Activated CD4-positive, alpha-beta T cell treated with anti-CD3 and anti-CD28 coated beads, Interleukin-2, amount 50 U/mL, for 1 hour (primary cell): Measurements from ENCODE around the gene RRP1.

Experiments
- DNase-seq: peaks from one replicate; pipeline ENCODE4 v3.0.0-alpha.2; 2020

The RRP1 gene

DNA sequence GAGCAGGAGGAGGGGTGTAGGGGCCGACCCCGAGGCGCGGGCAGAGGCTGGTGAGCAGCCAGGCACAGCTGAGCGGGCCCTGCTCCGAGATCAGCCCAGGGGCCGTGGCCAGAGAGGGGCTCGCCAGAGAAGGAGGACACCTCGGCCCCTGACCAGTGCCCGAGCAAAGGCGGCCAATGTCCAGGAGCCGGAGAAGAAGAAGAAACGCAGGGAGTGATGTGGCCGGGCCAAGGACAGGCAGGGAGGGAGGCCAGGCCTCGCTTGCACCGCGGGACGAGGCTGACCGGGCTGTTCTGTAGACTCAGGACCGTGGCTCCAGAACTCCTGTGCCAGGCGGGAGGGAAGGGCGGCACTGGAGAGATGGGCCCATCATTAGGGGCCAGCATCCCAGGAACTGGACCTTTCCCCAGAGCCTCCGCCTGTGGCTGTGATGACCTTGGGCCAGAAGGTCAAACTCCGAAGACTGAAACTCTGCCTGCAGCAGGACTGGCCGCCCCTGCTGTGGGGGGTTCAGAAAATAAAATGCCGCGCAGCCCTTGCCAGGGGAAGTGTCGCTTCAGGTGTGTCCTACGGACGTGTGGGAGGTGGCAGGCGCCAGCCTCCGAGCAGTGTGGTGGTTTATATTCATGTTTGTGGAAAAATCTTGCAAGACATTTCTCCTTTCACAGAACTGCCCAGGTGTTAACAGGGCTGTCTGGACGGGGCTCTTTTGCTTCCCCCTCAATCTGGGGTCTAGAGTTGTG is 14.4 kb downstream of the RRP1 start:
- DNase-seq = no peak

DNA sequence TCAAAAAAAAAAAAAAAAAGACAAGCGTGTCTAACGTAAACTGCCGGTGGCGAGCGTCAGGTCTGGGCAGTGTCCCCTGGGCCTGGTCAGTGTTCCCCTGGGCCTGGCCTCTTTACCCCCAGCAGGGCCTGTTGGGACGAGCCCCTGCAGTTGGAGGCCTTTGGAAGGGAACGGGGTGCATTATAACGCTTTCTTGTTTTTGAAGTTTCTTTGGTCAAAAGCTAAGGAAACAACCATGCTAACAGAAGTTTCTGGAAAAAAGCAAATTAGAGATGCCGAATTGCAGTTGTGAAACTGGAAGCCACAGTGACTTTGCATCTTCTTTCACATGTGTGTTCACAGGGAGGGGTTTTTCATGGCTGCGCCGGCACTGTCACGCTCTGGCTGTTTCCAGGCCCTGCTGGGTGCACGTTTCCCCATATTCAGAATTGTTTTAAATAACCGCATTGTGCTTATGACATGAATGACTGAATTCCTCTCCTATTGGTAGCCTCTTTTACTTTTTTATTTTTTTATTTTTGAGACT is 16.0 kb downstream of the RRP1 start:
- DNase-seq = no peak

DNA sequence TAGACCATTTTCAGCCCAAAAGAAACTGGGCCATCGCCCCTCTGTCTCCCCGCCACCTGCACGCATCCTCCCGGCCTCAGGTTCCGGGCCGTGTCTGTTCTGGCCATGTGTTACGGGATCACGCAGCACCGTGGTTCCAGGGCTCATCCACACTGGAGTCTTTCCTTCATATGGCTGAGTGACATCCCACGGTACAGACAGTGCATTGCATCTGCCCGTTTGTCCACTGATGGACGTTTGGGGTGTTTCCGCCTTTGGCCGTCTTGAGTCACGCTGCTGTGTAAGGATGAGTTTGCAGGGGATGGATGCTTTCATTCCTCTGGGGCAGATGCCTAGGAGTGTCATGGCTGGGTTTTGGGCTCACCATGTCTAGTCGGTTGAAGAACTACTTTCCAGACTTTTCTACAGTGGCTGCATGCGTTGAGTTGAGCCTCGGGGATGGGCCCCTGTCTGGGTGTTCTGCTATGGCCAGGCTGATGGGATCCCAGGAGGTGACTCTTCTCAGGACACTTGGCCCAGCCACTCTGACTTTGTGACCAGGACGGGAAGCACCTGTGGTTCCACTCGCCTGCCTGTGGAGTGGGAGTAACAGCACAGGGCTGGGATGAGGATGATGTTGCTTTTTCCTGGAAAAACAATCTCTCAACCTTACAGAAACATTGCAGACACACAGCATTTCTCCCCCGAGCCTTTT is 16.8 kb downstream of the RRP1 start:
- no peak for DNase-seq

DNA sequence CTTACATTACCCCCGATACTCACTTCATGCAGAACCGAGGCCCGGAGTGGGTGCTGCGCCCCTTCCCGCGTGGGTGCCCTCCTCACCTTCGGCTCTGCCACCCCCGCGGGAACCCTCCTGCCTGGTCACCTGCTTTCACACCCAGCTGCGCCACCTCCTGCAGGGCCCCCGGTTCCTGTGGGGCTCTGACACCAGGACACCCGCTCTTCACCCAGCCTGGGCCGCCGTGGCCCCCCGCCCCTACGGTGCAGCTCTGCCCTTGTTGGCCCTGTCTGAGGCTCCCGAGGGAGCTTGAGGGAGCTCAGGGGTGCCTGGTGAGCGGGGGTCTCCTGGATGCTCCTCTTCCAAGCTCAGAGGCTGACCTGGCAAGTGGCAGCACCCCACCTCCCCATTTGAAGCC is 19.0 kb downstream of the RRP1 start:
- no peak for DNase-seq

DNA sequence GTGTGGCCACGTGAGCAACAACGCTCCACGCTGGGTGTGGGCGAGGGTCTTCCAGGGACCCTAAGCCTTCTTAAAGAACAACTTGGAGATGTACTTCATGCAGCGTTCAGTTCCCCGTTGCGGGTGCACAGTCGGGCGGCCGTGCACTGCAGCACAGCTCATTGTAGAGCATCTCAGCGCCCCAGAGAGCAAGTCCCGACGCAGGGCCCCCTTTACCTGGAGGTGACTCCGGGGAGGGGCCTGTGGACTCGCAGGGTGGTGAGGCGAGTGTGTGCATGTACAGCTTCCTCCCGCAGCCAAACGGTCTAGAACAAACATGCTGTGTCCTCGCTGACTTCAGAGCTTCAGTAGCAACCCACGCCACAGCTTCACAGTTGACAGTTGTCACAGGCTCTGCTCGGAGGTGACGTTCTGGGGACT is 19.5 kb downstream of the RRP1 start:
- no peak for DNase-seq

DNA sequence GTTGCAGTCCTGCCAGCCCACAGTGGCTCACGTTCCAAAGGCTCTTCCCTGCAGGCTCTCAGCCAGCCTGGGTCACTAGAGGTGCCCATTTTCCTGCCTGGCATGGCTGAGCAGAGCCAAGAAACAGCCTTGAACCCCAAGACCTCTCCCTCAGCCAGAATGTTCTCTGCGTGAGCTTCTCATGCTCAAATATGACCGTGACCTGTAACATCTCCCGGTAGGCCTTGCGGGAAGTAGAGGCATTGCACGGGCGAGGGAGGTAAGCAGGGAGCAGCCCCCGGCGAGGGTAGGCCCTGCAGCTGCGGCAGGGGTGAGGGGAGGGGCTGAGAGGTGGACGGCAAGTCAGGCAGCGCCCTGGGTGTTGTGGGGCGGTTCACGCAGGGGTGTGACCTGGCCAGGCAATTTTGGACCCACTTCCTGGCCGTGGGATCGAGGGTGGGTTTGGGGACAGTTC is 20.0 kb downstream of the RRP1 start:
- DNase-seq = no peak

DNA sequence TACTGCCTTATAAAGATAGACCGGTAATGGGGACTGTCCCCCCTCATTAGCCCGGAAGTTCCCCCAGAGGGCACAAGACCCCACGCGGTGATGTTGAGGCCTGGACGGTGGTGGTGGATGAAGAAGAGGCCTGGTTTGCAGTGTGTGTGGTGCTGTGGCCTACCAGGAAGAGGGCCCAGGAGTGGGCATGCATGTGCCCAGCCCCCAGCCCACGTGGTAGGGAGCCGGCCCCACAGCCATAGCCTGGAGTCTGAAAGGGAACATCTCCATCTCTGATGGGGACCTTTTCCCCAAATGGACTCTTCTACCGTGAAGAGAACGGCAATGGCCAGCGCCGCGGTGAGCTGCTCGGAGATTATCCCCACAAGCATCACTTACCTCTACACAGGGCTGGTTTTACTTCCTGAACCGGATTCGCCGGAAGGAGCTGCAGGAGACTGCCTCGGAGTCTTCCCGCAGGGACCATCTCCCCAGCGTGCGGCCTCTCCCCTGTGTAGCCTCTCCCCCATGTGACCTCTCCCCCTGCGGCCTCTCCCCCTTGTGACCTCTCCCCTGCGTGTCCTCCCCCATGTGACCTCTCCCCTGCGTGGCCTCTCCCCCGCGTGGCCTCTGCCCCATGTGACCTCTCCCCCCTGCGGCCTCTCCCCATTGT is 20.6 kb downstream of the RRP1 start:
- no peak for DNase-seq

DNA sequence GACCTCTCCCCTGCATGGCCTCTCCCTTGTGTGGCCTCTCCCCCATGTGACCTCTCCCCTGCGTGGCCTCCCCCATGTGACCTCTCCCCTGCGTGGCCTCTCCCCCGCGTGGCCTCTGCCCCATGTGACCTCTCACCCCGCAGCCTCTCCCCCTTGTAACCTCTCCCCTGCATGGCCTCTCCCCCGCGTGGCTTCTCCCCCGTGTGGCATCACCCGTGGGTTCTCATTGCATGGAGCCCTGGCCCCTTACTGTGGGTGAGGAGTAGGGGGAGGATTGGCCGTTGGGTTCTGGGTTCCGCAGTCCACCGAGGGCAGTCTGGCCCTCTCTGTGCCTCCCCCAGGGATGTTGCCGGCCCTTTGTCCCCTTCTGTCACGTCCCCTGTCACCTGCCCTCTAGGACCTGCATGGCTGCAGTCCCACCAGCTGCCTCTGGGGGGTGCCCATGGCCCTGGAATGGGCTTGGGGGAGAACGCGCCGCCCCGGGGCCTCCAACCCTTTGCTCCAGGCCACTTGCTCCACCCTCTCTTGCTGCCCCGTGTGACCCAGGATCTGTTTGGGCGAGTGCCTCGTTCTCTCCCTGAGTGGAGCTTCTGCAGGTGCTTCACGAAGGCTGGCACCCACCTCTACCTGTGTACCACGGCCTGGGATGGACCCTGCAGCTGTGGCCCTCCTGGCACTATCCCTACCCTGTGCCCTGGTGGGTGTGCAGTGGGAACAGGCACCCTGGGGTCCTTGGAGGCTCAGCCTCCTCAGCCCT is 21.3 kb downstream of the RRP1 start:
- DNase-seq = peak; percentile 90

DNA sequence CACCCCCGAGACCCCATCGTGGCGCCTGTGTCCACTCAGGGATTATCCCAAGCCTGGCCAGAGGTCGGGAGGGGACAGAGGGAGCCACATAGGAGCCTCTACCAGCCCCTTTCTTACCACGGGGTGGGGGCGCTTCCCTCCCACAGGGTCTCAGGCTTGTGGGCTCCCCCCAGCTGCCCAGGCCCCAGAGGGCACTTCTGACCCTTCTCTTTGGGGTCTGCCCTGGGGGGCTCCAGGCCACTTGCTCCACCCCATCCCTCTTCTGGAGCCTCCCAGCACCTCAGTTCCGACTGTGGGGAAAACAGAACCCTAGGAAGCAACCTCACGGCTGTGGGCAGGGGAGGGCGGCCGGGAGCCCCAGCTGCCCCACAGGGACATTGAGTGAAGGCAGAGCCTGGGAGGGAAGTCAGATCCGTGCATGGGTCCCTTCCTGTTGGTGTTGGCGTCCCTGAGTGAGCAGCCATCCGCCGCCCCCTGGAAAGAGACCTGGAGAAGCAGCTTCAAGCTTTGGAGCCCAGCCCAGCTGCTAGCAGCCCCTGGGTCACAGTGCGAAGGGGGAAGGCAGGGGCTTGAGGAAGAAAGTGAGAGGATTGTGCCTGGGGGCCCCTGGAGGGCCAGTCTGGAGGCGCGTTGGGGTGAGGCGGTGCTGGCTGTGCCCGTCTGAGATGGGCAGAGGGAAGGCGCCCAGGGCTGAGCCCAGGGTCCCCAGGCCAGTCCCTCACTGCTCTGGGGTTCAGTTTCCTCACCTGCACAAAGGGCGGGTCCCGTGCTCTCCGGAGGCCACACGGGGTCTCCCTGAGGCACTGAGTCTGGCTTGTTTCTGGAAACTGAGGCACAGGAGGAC is 22.1 kb downstream of the RRP1 start:
- DNase-seq = no peak

DNA sequence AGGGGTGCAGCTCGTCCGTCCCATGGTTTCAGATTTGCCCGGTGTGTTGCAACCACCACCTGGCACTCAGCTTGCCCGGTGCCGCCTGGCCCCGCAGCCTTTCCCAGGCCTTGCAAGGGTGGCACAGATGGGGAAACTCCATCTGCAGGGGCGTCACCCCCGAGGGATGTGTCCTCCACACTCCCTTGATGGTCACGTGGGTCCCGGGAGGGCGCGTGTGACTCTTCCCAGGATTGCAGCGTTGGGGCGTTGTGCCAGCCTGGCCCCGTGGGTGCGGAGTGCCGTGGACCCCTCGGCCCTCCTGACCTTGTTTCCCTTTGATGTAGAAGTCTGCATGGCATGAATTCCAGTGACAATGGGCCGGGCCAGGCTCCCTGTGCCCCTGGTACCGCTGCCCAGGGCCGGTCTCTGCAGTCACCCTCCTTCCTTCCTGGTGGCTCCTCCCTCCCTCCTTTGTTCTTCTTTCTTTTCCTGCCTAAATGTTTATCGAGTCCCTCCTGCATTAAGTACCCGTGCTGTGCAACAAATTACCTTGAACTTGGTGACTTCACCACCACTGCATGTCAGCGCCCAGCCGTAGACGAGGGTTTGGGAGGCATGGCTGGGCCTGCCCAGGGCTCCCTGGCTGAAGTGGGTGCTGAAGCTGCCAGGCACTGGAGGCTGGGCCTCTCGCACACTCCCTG is 22.9 kb downstream of the RRP1 start:
- no peak for DNase-seq

DNA sequence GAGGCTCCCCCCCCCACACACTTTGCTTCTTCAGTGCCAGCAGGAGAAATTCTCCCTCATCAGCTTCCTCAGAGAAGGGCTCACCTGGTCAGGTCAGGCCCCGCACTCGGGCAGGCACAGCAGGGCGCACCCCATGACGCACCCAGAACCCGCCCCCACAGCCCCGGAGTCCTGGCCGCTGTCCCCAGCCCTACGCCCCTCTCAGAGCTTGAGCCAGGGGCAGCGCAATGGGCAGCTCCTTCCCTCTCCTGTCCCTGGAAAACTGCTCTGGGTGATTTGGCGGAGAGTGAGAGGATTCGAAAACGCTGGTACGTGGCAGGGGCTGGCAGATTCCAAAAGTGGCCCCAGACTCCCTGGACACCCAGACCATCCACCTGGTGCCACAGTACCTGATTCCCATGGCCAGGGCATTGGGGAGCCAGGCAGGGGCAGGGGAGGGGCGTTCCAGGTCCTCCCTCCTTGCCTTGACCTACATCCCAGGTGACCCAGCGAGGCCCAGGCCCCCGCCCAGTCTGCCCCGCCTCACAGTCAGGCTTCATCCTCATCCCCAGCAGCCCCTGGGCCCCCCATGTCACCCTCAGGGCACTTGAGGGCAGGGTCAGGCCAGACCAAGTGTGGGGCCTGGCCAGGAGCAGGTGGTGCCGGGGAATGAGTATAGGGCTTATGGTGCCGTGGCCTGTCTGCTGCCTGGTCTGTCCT is 23.7 kb downstream of the RRP1 start:
- no peak for DNase-seq

DNA sequence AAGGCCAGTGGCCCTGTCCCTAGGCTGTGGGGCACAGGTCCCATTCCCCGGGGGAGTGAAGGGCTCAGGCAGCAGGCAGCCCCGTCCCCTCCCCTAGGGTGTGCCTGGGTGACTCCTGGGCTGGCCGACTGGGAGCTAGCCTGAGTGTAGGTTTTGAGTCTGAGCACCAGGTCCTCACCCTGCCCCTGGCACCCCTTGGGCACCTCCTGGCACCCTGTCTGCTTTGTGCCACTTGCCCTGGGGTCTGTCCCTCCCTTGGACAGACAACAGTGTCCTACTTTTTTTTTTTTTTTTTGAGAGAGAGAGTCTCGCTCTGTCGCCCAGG is 24.2 kb downstream of the RRP1 start:
- DNase-seq = no peak

DNA sequence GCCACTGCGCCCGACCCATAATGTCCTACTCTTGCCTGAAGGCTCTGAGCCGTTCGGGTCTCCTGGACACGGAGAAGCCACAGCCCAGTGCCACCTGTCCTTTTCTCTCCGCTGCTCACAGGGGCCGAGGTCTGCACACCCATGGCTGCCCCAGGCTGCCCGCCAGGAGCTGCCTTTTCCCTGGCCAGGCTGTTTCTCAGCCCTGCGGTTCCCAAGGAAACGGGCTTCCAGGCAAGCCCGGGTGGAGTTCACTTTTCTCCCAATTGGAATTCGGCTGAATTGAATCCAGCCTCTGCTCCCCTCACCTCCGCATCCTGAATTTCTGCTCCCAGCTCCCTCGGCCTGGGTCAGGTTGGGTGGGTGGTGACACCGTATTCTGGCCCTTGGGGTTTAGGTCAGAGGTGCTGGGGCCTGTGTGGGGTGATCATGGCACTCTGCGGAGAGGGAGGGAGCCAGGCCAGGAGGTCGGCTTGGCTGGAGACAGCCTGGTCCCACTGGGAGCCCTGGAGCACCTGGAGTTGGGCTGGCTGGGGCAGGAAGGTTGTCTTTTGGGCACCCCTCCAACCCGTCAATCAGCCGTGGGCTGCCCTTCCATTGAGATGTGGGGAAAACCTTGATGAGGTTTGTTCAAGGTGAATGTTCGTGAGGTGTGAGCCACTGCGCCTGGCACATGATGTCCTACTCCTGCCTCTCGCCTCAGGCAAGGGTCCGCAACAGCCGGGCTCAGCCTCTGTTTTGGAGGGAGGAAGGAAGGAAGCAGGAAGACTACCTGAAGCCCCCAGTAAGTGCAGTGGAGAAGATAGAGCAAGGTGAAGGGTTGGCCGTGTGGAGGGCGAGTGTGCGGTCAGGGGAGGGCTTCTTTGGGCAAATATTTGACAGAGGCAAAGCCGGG is 25.1 kb downstream of the RRP1 start:
- DNase-seq = no peak

DNA sequence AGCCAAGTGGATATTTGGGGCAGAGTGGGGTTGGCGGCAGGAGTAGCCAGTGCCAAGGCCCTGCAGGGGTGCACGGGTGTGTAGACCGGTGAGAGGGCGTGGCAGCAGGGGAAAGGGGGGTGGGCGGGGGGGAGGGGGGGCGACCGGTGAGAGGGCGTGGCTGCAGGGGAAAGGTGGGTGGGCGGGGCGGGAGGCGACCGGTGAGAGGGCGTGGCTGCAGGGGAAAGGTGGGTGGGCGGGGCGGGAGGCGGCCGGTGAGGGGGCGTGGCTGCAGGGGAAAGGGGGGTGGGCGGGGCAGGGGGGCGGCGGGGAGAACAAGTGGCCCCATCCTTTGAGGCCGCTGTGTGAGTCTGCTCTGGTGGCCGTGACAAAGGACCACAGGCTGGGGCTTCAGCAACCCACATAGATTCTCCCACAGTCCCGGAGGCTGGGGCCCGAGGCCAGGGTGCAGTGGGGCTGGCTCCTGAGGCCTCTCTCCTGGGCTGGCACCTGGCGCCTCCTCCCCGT is 25.8 kb downstream of the RRP1 start:
- DNase-seq = no peak

DNA sequence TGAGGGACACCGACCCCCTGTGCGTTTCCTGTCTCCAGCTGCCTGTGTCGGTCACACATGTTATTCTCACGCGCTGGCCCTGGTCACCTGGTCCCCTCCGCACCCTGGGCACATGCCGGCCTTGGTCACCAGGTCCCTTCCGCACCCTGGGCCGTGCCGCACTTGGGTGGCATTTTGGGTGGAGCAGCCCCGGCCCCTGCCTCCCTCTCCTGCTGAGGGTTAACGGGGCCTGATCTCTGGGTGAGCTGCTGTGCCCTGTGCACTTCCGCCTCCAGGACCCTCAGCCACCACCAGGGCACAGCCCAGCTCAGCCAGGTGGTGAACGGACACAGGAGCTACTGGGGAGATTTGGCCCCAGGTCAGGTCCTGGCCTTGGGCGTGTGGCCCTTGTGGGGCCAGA is 26.6 kb downstream of the RRP1 start:
- DNase-seq = no peak

DNA sequence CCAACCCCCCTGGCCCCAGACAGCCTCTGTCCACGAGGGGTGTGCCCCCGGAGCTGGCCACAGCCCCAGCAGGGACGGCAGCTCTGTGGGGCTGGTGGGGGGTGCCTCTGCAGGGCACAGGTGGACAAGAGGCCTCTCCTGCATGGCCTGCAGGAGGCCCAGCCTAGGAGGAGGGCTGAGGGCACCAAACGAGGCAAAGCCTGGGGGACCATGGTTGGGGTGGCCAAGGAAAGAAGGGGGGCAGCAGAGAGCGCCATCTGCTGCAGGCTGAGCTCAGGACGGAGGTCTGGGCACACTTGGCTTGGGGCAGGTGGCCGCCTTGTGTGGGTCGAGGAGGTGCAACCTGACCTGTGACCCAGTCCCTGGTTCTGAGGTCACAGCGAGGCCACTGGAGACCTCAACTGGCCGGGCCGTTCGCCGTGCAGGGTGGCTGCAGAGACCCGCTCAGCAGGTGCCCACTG is 27.3 kb downstream of the RRP1 start:
- DNase-seq = no peak

DNA sequence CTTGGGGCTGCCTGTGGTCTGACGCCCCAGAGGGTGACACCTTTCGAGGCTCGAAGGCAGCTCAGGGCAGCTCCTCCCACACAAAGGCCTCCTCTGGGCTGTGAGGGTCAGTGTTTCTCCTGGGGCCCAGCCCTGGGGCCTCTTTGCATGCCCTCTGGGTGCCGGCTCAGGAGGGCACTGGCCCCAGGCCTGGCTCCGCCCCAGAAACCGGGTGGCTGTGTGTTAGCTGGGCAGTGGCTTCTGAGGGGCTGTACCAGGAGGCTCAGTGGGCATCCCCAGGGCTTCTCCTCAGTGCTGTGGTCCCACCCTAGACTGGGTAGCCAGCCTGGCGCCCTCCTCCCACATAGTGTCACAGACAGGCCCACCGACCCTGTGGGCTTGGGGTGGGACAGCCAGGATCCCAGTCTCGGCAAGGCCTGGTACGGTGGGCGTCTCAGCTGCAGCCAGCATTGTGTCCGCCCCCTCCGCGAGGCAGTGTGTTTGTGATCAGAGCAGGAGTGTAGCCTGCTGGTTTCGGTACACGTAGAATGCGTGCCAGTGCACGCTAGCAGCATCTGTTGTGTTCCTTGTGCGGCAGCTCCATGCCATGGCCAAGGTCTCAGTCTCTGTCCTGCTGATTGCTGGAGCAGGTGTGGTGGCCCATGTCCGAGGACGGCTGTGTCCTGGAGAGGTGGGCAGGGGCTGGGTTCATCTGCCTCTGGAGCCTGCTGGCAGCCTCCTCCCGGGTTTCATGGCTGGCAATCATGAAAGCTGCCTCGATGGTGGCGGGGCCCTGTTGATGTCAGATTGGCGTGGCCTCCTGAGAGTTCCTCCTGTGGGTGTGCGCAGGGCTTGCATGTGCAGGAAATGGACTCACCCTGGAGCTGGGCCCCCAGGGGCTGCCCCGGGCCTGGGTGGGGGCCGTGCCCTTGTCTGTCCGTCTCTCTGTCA is 28.0 kb downstream of the RRP1 start:
- DNase-seq = no peak

DNA sequence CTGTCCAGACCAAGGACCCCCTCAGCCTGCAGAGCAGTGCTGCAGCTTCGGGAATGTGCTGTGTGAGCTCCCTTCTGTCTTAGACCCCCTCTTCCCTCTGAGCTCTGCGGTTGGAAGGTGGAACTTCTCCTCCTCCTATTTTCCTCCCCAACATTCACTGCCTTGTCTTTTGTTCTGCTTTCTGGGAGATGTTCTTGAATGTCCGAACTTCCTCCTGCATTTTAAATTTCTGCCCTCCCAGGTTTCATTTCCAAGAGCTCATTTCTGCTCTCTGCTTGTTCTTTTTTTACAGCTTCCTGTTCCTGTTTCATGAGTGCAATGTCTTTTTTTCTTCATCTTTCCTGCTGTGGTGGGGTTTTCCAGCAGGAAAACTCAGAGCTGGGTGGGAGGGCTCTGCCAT is 29.3 kb downstream of the RRP1 start:
- no peak for DNase-seq
